Thoracic aorta (tissue), 2 donors: ENCODE results near the gene TBX4. TPM values are rescaled to one million over a fixed set of nuclear protein-coding genes. Genes with fewer than 3 reads are reported as not detected.
"Not testable (repeated sequence)": the region's sequence is repeated elsewhere in the genome, so short reads cannot be mapped to it uniquely, and the experiment has no call there.

ENCODE experiments used
- ATAC-seq: fragments of 150-250 bp; one replicate; pipeline ENCODE4 v1.8.0; 2017; ENCODE audit warnings: low read depth; ENCODE audit not compliant: insufficient number of reproducible peaks, low FRiP score
- DNase-seq: peaks from one replicate; pipeline ENCODE4 v3.0.0-alpha.2; 2020; ENCODE audit warnings: low spot score
- H3K27ac ChIP-seq, 2 donors: fragments of 200-600 bp; sonication (generic); 1 replicate in 1 of 2; 2 replicates in 1 of 2; pipeline ENCODE4 v1.5.1; 2016; ENCODE audit warnings: mild to moderate bottlenecking in 2 of 2, moderate library complexity in 2 of 2
- H3K27me3 ChIP-seq: fragments of 200-600 bp; sonication (generic); replicated peaks from 2 replicates; pipeline ENCODE4 v1.6.0; 2016; ENCODE audit warnings: mild to moderate bottlenecking; ENCODE audit not compliant: insufficient read depth
- H3K36me3 ChIP-seq: fragments of 200-600 bp; sonication (generic); one replicate; pipeline ENCODE4 v1.5.1; 2016
- H3K4me1 ChIP-seq, 2 donors: fragments of 200-600 bp; sonication (generic); 1 replicate in 1 of 2; 2 replicates in 1 of 2; pipeline versions ENCODE4 v1.5.1 to v1.6.0; 2016; ENCODE audit warnings: low read depth in 2 of 2, mild to moderate bottlenecking in 1 of 2; ENCODE audit not compliant: control insufficient read depth in 1 of 2
- H3K4me3 ChIP-seq: fragments of 200-600 bp; sonication (generic); 2 replicates; pipeline ENCODE4 v1.5.1; 2016; ENCODE audit warnings: mild to moderate bottlenecking
- H3K9me3 ChIP-seq: fragments of 200-600 bp; sonication (generic); 2 replicates; pipeline ENCODE4 v1.5.1; 2016
- total RNA-seq, 2 donors: library from RNA; depleted of rRNA; stranded (reverse); fragments of >200 nt; gene quantifications; one replicate each; pipeline versions ENCODE4 v1.1.0 to v1.2.3, GENCODE V29; 2016
- TF ChIP-seq, protein P1 (sequence below): fragments of 200-600 bp; sonication (generic); IDR thresholded peaks from one replicate; pipeline ENCODE4 v1.5.1; 2019; ENCODE audit warnings: antibody characterized with exemption

The TBX4 gene
- total RNA-seq, 2 donors from 2014 or later = not detected

DNA sequence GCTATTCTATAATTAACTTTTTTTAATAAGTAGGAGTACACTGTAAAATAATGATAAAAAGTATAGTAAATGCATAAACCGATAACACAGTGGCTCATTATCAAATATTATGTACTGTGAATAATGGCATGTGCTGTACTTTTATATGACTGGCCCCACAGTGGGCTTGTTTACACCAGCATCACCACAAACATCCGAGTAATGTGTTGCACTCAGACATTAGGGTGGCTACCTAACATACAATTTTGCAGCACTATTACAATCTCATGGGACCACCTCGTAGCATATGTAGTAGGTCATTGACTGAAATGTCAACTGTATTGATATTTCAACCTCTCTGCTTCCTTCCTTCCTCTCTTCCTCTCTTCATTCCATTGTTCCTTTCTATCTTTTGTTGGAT lies 51.7 kb downstream of the TBX4 start:
- Histone ChIP-seq H3K9me3 (no peaks in the 10 kb centered on the region), H3K4me3 (no peak overlapping the region), H3K27me3 (no peaks in the 10 kb centered on the region), H3K36me3 (no peaks in the 10 kb centered on the region), H3K4me1 (no peaks in the 10 kb centered on the region), H3K27ac (no peak overlapping the region)
- no peak for DNase-seq
- TF ChIP-seq, protein P1, sequence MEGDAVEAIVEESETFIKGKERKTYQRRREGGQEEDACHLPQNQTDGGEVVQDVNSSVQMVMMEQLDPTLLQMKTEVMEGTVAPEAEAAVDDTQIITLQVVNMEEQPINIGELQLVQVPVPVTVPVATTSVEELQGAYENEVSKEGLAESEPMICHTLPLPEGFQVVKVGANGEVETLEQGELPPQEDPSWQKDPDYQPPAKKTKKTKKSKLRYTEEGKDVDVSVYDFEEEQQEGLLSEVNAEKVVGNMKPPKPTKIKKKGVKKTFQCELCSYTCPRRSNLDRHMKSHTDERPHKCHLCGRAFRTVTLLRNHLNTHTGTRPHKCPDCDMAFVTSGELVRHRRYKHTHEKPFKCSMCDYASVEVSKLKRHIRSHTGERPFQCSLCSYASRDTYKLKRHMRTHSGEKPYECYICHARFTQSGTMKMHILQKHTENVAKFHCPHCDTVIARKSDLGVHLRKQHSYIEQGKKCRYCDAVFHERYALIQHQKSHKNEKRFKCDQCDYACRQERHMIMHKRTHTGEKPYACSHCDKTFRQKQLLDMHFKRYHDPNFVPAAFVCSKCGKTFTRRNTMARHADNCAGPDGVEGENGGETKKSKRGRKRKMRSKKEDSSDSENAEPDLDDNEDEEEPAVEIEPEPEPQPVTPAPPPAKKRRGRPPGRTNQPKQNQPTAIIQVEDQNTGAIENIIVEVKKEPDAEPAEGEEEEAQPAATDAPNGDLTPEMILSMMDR = no peak
- no peak for ATAC-seq

DNA sequence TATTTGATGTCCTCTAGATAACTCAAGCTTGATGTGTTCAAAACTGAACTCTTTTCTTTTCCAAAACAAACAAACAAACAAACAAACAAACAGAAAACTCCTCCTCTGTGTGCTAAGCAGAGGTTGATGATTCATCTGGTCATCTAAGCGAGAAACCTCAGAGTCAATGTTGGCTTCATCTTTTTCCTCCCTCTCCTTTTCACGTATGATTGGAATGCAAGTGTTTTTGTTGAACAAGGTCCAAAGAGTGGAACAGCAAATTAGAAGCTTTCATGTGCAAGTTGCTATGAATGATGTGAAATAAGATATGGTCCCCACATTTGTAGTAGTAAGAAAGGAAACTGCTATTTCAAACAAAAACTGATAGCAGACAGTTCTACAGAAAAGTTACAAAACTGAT lies 52.5 kb downstream of the TBX4 start:
- no peak for DNase-seq

GRCh38 chr17:61505846-61506627 lies 53.8 kb downstream of the TBX4 start:
- no peak for DNase-seq
- Histone ChIP-seq H3K9me3 (no peaks in the 10 kb centered on the region), H3K4me3 (no peak overlapping the region), H3K27ac (no peak overlapping the region), H3K4me1 (no peaks in the 10 kb centered on the region), H3K27me3 (no peaks in the 10 kb centered on the region), H3K36me3 (no peaks in the 10 kb centered on the region)
- ATAC-seq = no peak
- TF ChIP-seq, protein P1 = no peak

More for the DNA sequence above, 52.5 kb downstream of the TBX4 start:
- Histone ChIP-seq H3K36me3 (no peaks in the 10 kb centered on the region), H3K27me3 (no peaks in the 10 kb centered on the region), H3K27ac (no peak overlapping the region), H3K4me3 (no peak overlapping the region), H3K4me1 (no peaks in the 10 kb centered on the region), H3K9me3 (no peaks in the 10 kb centered on the region)
- TF ChIP-seq, protein P1 = no peak
- ATAC-seq = no peak

DNA sequence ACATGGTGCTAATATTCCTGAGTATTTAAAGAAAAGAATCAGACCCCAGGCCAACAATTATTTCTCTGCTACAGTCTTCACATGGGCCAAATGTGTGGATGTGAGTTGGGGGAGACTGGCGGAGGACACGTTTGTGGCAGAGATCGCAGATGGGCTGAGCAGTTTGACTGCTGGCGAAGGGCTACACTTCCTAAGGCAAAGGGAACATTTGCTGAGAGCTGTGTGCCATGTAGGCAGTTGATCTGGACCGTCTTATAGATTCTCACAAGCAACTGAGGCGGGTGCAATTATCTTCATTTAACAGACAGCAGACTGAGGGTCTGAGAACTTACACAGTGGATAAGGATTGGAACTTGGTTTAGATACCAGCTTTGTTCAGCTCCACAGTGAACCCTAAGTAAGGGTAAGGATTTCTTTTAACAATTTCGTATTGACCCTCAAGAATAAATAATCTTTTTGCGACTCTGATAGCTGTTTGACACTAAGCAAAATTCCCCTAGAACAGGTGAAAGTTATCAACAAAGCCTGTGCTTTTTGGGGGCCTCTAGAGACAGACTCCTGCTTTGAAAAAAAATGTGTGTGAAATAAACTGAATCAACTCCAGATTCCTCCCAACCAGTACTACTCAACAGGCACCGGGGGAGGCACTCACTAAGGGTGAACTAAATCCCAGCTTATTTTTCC lies 55.3 kb downstream of the TBX4 start:
- H3K27me3 ChIP-seq = no peaks in the 10 kb centered on the region
- DNase-seq (no peak), ATAC-seq (no peak)
- no peaks in the 10 kb centered on the region for H3K9me3 ChIP-seq
- no peak overlapping the region for H3K4me3 ChIP-seq
- no peaks in the 10 kb centered on the region for H3K4me1 ChIP-seq
- H3K36me3 ChIP-seq = no peaks in the 10 kb centered on the region
- H3K27ac ChIP-seq = no peak overlapping the region
- TF ChIP-seq, protein P1 = no peak

DNA sequence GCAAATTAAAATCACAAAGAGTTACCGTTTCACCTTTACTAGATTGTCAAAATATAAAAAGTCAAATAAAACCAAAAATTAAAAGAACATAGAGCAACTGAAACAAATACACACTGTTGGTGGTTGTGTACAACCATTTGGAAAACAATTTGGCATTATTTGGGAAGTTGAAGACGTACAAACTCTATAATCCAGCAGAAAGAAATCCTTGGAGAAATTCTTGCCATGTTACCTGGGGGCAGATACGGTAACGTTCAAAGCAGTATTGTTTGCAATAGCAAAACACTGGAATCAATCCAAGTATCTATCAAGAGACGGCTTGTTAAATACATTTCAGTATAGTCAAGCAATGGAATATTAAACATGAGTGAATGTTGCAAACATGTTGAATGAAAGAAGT lies 56.7 kb downstream of the TBX4 start:
- Histone ChIP-seq H3K4me3 (no peak overlapping the region), H3K27me3 (no peaks in the 10 kb centered on the region), H3K27ac (no peak overlapping the region), H3K9me3 (no peaks in the 10 kb centered on the region), H3K36me3 (no peaks in the 10 kb centered on the region), H3K4me1 (no peaks in the 10 kb centered on the region)
- ATAC-seq (no peak), DNase-seq (no peak)
- TF ChIP-seq, protein P1 = no peak

DNA sequence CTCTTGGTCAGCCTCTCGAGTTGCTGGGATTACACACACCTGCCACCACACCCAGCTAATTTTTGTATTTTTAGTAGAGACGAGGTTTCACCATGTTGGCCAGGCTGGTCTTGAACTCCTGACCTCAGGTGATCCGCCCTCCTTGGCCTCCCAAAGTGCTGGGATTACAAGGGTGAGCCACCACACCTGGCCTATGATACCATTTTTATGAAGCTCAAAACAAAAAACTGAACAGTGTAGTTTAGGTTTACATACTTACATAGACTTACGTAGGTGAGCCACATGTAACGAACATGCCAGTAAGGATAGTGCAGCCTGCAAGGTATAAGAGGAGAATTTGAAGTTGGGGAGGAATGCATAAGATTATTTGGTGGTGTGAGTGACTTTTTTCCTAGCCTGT lies 57.2 kb downstream of the TBX4 start:
- DNase-seq = not testable (repeated sequence)

More for the DNA sequence above, 57.2 kb downstream of the TBX4 start:
- not testable (repeated sequence) for H3K27ac ChIP-seq, H3K36me3 ChIP-seq, H3K4me3 ChIP-seq, ATAC-seq, H3K9me3 ChIP-seq, H3K27me3 ChIP-seq, H3K4me1 ChIP-seq
